Epidermal melanocyte (primary cell): ENCODE data around the gene KIF26A.

Experiments
- DNase-seq: peaks from one replicate; pipeline ENCODE4 v3.0.0; 2011; ENCODE audit warnings: low spot score; ENCODE audit not compliant: insufficient read length

The KIF26A gene

DNA sequence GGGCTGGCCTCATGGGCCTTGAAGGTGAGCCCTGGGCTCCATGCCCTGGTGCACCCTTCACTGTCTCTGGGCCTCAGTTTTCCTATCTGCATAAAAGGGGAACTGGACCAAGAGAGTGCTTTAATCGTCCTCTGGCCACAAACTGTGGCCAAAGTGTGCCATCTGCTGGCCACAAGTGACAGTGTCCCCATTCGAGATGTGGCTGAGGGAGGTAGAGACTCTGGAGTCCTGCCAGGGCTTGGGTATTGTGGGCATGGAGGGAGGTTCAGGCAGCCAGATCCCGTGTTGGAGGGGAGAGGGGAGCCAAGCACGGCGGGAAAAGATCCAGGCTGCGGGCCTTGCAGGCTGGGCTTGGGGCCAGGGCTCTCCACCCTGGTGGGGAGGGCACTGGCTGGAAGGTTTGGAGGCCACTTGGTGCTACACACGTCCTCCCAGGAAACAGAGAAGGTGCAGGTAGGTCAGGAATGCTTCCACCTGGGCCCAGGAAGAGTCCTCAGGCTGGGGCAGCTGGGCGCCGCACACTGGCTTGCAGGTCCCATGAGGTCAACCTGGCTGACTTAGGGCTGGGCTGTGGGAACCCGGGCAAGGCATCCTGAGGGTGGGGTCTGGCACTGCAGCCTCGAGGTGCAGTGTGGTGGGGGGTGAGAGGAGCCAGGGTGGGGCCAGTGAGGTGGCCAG, 7.3 kb upstream of the KIF26A start:
- no peak for DNase-seq

DNA sequence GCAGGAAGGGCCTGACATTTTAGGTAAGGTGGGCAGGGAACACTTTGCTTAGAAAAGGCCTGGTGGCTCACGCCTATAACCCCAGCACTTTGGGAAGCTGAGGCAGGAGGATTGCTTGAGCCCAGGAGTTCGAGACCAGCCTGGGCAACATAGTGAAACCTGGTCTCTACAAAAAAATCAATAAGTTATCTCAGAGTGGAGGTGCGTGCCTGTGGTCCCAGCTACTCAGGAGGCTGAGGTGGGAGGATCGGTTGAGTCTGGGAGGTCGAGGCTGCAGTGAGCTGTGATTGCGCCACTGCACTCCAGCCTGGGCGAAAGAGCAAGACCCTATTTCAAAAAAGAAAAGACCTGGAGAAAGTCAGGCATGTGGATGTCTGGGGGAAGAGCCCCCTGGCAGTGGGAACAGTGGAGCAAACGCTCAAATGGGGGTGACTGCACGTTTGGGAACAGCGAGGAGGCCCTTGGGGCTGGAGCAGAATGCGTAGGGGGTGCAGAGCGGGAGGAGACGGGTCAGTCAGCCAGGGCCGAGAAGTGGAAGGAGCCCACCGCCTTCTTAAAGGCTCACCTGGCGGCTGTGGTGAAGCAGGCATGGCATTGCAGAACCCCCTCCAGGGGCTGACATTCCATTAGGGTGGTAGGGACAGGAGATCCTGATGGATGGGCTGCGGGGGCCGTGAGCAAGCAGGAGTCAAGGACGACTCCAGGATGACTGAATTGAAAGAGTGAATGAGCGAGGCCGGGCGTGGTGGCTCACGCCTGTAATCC, 6.2 kb upstream of the KIF26A start:
- DNase-seq, result no peak

DNA sequence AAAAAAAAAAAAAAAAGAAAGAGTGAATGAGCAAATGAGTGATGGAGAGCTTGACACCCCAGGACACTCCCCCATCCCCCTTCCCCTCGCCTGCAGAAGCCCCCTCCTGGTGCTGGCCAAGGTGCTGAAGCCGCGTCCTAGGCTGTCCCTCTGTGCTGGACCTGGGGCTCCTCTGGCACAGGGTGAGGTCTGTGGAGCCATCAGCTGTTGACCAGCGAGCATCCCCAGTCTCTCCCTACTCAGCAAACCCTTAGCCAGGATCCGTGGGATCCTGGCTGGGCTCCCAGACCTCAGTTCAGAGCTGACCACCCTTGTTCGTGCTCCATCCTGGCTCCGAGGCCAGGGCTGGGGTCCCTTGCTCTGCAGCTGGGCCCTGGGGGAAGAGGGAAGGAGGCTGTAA, 5.4 kb upstream of the KIF26A start:
- DNase-seq, result no peak

DNA sequence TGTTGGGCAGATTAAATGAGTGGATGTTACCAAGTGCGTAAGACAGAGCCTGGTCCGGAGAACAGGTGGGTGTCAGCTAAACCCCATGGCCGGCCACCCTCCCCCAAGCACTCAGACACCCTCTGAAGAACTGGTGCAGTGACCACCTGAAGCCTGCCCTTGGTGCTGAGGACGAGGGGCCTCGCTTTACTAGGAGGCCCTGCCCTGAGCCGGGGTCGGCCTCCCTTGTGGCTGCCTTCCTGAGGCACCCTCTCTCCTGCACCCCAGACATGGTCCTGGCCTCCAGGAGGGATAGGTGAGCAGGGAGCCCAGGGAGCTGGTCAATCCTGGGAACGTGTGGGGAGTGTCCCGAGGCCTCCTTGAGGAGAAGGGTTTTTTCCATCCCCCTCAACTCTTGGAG, 4.9 kb upstream of the KIF26A start:
- DNase-seq, result no peak

DNA sequence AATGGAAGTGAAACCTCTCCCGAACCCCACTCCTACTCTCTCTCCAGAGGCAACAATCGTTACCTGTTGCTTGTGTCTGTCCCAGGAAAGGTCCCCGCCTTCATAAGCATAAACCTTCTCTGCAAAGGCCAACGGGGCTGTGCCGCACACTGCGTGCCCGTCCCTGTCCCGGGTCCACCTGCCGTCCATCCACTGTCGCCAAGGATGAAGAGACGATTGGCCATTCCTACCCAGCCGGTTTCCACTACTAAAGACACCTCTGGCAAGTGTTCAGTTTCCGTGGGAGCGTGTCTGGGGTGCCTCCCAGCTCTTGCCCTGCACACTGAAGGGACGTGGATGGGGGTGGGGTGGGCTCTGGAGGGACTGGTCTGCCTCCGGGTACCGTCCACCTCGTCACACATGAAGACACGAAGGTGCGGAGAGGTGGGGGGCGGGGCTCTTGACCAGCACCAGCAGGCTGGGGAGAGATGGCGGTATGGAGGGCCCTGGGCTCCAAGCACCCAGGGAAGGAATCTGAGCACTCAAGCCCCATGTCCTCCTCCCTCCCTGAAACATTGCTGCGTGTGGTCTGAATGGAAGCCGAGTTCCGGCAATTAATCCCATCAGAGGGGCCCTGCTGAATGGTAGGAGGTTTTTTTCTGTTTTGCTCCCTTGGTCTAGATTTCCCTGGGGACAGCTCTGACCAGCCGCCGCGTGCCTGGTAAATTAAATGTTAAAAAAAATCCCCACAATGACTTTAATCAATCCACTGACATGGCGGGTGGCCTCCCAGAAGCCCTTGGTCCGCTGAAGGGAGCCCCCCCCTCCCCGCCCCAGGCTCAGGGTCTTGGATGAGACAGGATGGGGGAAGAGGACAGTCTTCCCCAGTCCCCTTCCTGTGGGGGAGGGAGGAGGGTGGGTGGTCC, 4.1 kb upstream of the KIF26A start:
- no peak for DNase-seq

DNA sequence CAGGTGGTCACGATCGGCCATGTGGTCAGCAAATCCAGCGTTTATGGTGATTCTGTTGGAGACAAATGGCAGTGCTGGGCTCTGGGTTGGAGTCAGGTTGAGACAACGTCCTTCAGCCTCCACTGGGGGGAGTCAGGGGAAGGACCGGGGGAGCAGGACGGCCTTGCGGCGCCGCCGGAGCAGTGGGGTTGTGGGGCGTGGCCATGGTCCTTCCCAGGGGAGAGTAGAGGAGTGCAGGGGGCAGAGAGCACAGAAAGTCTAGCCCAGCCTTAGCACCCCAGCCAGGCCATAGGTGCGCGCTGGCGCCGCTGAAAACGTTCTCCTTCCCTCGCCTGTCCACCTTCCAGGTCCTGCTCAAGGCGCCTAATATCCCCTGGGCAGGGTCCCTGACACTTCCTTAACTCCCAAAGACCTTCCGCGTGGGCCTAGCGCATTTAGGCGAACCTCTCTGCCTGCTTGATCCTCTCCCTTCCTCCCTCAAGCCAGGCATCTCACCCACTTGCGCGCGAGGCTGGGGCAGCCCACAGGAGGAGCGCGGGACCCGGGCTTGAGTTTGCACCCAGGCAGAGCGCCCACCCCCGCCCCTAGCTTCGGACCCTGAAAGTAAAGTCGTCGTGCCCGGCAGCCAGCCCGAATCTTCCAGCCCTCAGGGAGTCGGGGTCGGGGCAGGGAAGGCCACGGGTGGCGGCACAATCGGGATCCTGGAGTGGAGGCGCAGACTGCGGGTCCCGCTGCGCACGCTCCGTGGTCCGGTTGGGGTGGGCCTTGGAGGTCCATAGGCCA, 3.1 kb upstream of the KIF26A start:
- DNase-seq, result no peak

DNA sequence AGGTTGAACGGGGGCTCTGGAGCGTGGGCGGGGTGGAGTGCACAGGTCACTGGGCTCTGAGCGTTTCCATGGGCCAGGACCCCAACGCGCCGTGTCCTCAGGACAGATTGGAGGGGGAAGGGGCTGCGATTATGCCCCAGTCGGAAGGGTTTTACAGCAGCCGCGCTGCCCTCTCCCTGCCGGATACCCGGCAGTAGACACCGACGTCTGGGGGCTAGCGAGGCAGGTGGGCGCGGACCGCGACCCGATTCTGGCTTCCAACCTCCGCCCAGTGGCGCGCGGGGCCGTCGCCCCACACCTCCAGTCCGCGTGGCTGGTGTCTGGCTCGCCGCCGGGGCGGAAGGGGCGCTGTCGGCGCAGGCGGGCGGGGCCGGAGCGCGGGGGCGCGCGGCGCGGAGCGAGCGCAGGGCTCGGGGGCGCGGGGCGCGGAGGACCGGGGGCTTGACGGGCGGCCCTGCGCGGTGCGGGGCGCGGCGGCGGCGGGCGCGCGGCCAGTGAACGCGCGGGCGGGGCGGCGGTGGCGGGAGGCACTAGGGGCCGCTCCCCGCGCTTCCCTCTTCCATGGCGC, 2.4 kb upstream of the KIF26A start:
- DNase-seq, result no peak

DNA sequence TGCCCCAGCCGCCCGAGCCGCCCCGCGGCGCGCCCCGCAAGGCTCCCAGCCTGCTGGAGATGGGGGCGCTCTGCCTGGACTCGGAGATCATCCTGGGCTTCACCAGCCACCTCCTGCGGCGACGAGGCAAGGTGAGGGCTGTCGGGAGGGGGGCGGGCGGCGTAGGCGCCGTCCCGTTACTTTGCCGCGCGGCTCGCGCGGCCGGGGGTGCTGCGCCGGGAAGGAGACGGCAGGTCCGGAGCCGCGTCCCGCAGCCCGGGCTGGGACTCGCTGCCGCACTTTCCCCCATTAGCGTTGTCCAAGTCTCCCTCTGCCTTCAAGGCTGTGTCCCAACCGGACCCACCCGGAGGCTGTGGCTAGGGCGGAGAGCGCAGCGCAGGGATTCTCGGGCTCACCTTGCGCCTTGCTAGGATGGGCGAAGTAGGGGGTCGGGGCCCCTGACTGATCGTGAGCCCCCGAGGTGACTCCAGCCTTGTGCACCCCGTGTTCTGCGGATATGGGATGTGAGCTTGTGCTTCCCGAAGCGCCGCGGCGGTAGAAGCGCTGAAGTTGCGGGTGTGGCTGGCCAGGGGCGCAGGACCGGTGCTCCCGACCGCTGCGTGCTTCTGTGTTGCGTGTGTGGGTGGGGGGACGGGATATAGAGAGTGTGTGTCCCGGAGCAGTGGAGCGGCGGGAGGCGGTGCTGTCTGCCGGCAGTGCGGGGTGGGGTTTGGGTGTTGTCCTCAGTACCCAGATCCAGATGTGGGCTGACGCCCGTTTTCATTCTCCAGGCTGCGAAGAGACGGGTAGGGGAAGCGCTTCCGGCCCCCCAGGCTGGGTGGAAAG, 1.7 kb upstream of the KIF26A start:
- DNase-seq, result no peak

DNA sequence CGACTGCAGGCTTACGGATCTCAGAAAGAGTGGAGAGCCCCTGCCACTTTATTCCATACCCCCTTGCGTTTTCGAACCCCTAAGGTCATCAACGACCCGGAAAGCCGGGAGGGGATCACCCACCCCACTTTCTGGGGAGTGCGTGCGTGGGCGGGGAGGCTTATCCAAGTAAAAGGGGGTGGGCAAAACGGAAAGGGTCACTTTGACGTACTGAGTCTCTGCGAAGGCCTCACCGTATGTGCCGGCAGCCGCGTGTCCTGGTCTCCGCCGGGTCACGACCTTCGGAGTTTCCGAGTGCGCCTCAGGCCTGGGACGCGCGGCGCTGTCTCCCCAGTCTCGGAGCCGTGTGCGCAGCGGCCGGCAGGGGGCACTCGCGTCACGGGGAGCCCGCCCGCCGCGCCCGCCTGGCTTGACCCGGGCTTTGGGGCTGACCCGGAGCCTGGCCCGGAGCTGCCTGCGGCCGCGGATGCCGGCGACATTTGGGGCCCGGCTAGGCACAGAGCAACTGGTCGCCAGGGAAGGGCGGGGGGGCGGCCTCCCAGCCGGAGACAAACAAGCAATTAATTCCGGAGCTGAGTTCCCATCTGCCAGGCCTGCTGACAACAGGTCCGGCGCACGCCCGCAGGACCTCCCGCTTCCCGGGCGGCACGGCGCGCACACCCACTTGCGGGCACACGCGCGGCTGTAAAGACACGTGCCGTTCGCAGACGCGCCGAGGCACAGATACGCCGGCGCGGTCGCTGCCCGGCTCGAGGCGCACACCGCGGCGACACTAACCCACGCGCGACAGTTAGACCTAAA, 890 bp upstream of the KIF26A start:
- peak; percentile 65 for DNase-seq

DNA sequence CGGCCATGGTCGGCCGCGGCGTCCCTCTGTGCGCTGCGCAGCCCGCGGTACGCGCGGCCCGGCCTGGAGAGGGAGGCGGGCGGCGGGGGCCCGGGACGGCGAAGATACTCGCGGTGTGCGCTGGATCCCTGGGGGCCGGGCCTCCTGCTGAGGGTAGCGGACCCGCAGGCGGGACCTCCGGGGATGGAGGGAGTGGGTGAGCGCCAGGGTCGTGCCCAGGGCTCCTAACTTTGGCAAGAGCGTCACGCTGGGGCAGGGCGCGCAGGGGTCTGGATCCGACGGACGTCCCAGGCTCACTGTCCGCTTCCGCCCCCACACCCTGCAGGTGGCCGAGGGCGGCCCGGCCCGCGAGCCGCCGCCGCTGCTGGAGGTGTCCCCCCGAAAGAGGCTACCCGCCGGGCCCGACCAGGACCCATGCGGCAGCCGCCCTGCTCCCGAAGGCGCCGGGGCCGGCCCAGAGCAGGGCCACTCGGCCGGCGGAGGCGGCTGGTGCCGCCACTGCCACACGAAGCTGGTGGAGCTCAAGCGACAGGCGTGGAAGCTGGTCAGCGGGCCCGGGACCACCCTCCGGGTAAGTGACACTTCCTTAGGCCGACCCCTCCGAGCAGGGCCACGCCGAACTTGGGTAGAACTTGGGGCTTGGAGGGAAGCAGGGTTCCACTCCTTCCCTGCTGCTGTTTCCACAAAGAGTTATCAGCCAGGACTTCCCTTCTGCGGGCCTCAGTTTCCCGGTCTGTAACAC, 502 bp downstream of the KIF26A start:
- DNase-seq, result no peak

DNA sequence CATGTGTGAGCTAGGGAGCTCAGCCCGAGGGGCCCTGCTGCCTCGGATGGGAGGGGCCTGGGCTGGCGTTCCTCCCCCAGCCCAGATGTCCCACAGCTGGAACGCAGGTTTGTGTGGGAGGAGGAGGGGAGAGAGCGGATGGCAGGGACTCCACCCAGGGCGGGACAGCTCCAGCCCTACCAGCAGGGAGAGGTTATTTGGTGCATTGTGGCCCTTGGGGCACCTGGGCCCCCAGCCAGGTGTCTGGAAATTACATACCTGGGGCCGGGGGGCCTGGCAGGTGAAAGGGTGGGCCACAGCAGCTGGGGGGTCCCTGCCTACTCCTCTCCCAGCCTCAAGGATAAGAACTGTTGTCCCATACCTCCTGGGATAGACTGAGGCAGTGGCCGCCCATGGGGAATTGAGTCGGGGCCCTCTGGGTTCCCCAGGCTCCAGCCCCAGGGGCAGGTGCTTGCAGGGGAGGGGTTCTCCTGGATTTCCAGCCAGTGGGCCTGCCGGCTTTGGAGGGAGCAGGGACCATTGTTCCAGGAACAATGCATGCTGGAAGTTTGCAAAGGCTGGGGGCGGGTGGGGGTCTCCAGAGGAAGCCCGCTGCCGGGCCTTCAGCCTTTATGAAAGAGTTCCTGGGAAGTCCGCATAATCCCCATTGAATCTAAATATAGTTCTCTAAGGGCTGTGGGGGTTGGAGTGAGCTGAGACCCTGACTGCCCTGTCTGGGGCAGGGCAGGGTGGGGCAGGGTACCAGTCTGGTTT, 1.2 kb downstream of the KIF26A start:
- no peak for DNase-seq

DNA sequence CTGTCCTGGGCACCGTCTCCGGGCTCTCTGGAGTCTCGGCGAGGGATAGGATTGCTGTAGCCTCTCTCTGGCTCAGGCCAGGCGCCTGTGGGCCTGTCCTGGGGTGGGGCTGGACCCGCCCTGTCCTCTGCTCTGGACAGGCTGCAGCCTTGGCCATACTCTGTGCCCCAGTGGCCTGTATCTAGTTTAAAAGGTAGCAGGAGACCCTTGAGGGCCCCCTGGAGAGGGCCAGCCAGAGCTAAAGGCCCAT, 1.8 kb downstream of the KIF26A start:
- DNase-seq, result no peak

DNA sequence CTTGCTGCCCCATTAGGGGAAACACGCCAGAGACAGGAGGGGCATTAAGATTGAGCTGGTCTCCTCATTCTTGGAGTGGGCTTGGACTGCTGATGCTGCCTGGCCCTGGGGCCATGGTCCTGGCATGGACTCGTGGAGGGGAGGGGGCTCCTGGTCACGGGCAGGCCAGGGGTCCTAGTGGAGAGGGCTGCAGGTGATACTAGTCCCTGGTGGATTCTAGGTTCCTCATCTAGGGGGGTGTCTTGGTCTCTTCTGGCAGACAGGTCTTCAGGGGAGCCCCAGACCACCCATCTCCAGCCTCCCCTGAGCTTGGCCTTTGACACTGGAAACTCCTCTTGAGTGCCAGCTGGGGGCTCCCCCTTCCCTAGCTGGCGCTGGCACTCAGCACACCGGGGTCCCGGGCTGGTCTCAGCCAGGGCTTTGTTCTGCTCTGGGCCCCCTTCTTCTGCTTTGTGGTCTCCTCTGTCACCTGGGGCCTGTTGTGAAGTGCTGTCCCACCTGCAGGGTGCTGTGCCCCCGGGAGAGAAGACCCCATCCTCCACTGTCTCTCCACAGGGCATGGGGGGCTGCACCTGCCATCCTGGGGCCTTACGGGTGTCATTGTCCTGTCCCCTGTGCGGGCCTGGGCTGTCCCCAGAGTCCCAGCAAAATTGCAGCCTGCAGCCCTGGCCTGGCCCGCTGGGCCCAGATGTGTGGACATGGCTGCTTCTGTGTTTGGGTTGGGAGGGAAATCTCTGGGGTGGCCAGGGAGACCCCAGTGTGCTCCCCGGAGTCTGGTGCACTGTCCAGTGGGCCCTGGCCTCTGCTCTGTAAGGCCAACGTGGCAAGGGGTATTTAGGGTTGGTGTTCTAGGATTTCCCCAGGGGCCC, 2.3 kb downstream of the KIF26A start:
- no peak for DNase-seq

DNA sequence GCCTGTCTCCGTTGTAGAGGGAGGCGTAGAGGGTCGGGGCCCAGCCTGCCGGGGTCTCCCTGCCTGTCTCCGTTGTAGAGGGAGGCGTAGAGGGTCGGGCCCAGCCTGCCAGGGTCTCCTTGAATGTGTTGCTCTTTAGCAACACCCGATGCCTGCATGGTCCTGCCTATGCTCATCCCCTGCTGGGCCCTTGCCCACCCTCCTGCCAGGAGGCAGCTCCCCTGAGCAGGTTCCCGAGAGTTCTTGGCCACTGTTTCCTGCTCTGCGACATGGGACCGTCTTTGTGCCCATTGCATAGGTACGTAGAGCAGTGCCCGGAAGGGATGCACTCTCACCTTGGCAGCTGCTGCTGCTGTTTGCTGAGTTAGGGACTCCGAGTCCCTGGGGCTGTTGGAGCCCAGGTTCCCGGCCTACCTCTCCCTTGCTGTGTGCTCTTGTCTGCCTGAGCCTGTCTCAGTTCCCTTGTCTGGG, 3.3 kb downstream of the KIF26A start:
- no peak for DNase-seq

DNA sequence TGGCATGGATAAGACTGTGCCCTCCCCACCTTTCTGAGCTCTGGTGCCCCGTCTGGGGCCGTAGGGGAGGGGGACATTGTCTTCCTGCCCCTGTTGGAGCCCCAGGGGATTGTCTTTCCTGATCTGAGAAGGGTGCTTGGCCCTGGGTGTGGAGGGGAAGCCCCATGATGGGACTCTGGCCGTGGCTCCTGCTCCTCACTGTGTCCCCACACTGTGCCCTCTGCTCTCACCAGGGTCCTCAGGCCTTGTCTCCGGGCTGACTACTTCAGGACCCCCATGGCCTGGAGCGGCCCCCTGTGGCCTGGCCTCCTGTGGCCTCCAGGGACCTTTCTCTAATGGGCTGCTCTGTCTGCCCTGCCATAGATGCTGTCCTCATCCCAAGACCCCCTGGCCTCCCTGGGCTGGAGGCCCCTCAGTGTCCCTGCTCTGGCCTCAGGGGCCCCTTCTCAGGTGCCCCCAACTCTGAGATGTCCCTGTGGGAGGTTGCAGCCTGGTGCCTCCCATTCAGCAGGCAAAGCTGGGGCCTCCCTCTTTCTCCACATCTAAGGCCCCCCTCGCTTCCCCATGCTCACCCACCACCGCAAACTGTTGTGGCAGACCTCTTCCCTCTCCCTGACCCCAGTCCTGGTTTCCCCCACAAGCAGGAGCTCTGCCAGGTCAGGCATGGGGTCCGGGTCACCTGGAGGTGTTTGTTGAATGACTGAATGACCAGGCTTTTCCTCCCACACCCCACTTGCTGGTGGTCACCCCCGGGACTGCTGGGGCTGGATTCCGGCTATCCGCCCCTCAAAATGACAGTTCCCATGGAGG, 4.0 kb downstream of the KIF26A start:
- no peak for DNase-seq

DNA sequence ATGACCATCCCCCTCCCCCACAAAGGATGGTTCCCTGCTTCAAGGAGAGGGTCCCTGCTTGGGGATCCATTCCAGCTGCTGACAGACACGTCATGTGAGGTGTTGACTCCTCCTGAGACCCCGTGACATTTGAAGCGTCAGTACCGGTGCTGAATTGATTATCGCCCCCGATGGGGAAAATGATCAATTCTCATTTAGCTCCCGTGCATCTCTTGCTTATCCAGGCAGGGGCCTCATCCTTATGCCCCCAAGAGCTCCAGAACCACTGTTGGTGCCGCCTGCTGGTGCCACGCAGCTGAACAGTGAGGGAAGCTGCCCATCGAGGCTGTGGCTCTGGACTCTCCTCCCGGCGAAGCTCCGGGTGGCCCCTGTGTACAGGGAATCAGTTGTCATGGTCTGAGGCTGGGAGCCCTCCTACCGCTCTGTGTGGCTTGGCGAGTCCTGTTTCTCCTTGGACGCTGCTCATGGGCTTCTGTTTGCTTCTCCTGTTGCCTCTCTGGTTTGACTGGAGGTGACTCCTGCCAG, 4.6 kb downstream of the KIF26A start:
- DNase-seq, result no peak
